Kidney (tissue), 14 donors: Measurements from ENCODE around the gene RUVBL2. TPM values are rescaled to one million over a fixed set of nuclear protein-coding genes. Genes with fewer than 3 reads are reported as not detected.

Experiments used
- DNase-seq, 5 donors: peaks; one replicate each; pipeline ENCODE4 v3.0.0-alpha.2; 2013 to 2020
- FAIRE-seq: peaks from 2 replicates; lab custom pipeline; 2012; peaks lifted over from hg19 to GRCh38; lab: Jason Lieb, UNC
- H3K27ac ChIP-seq, 2 donors: one replicate each; pipeline ENCODE4 v1.7.0; 2013; ENCODE audit warnings: low read depth in 2 of 2, low read length in 2 of 2, inconsistent platforms in 1 of 2
- H3K27me3 ChIP-seq: one replicate; pipeline ENCODE4 v1.7.1; 2013; ENCODE audit warnings: low read length, inconsistent platforms; ENCODE audit not compliant: control insufficient read depth, insufficient read depth
- H3K36me3 ChIP-seq, 3 donors: one replicate each; pipeline versions ENCODE4 v1.7.0 to v1.7.1; 2013; ENCODE audit warnings: low read length in 3 of 3, control low read depth in 1 of 3, inconsistent platforms in 1 of 3; ENCODE audit not compliant: insufficient read depth in 3 of 3, control insufficient read depth in 2 of 3
- H3K4me1 ChIP-seq, 3 donors: one replicate each; pipeline versions ENCODE4 v1.7.0 to v1.7.1; 2013; ENCODE audit warnings: low read length in 3 of 3, inconsistent platforms in 1 of 3, low read depth in 1 of 3; ENCODE audit not compliant: control insufficient read depth in 2 of 3, insufficient read depth in 2 of 3
- H3K4me3 ChIP-seq, 3 donors: one replicate each; pipeline versions ENCODE4 v1.7.0 to v1.8.1; 2013; ENCODE audit warnings: low read length in 3 of 3, control low read depth in 1 of 3, inconsistent platforms in 1 of 3
- H3K9ac ChIP-seq, 3 donors: one replicate each; pipeline versions ENCODE4 v1.7.0 to v1.7.1; 2013; ENCODE audit warnings: low read length in 3 of 3, control low read depth in 1 of 3, inconsistent platforms in 1 of 3
- H3K9me3 ChIP-seq, 3 donors: one replicate each; pipeline versions ENCODE4 v1.7.0 to v1.7.1; 2013; ENCODE audit warnings: low read length in 3 of 3, control low read depth in 1 of 3, inconsistent platforms in 1 of 3; ENCODE audit not compliant: control insufficient read depth in 2 of 3, insufficient read depth in 1 of 3
- intact Hi-C: fragments of 100-400 bp; cut with DNase I; formaldehyde crosslinking; loops from one replicate; pipeline ENCODE4 v1.11.1; 2022
- microRNA-seq: library from miRNA; unstranded; fragments of <30 nt; microRNA quantifications from one replicate; pipeline ENCODE4 v1.2.0, GENCODE V29; 2020
- polyA plus RNA-seq: library from polyadenylated mRNA; stranded (reverse); fragments of 350-450 nt; fragmentation: Illumina TruSeq; extraction: RNeasy Lipid Tissue Mini Kit (QIAGEN cat#74804); gene quantifications from one replicate; pipeline ENCODE4 v1.2.3, GENCODE V29; 2014; ENCODE audit warnings: low read depth, low replicate concordance; ENCODE audit not compliant: insufficient read depth
- total RNA-seq: library from RNA; stranded (reverse); fragmentation: NEBNext Ultra II Directional; extraction: Animal tissue kit (Norgen Biotek cat#: 25700); gene quantifications from one replicate; pipeline ENCODE4 v1.2.1, GENCODE V29; 2021
- TF ChIP-seq, protein P1 (sequence below): IDR thresholded peaks from 3 replicates; pipeline ENCODE4 v1.5.1; 2012; ENCODE audit warnings: mild to moderate bottlenecking, moderate library complexity, borderline replicate concordance; ENCODE audit not compliant: insufficient read depth; ENCODE audit errors: extremely low read depth
- donor health status: control.
- donor health status: control.
- donor health status: control.
- donor health status: control.
- donor health status: control.
- donor health status: DM: yes; HTN: yes; CAD: no.
- donor health status: Normal renal cell carcinoma (clear cell type).

Gene RUVBL2
- total and polyA plus RNA-seq, 2 donors from 2014 or later: 57.0 to 83.6 TPM

GRCh38 chr19:49064029-49064629, 70.4 kb downstream of the RUVBL2 start:
- H3K27ac ChIP-seq: no peak overlapping the region
- TF ChIP-seq, protein P1, sequence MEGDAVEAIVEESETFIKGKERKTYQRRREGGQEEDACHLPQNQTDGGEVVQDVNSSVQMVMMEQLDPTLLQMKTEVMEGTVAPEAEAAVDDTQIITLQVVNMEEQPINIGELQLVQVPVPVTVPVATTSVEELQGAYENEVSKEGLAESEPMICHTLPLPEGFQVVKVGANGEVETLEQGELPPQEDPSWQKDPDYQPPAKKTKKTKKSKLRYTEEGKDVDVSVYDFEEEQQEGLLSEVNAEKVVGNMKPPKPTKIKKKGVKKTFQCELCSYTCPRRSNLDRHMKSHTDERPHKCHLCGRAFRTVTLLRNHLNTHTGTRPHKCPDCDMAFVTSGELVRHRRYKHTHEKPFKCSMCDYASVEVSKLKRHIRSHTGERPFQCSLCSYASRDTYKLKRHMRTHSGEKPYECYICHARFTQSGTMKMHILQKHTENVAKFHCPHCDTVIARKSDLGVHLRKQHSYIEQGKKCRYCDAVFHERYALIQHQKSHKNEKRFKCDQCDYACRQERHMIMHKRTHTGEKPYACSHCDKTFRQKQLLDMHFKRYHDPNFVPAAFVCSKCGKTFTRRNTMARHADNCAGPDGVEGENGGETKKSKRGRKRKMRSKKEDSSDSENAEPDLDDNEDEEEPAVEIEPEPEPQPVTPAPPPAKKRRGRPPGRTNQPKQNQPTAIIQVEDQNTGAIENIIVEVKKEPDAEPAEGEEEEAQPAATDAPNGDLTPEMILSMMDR: no peak
- FAIRE-seq (no peak), DNase-seq (no peak)
- no peak overlapping the region for H3K4me3 ChIP-seq
- intact Hi-C loops: no loop called here
- H3K36me3 ChIP-seq: no peaks in the 10 kb centered on the region
- H3K9ac ChIP-seq: no peak overlapping the region
- no peaks in the 10 kb centered on the region for H3K9me3 ChIP-seq
- H3K27me3 ChIP-seq: peaks cover 2% of the 10 kb centered on the region
- no peaks in the 10 kb centered on the region for H3K4me1 ChIP-seq

- FAIRE-seq: no peak
- Histone ChIP-seq H3K36me3 (no peaks in the 10 kb centered on the region), H3K27ac (no peak within 1 kb of the TSS), H3K9ac (no peak within 1 kb of the TSS), H3K4me1 (no peaks in the 10 kb centered on the region), H3K4me3 (no peak within 1 kb of the TSS), H3K9me3 (no peaks in the 10 kb centered on the region), H3K27me3 (peaks cover 2% of the 10 kb centered on the region)
- peak; percentile 76 to 89 (median 86) for DNase-seq
- TF ChIP-seq, protein P1: no peak
- intact Hi-C loops: no loop called here
These were observed 71.3 kb downstream of the RUVBL2 start, which contains the start of gene NTF4 for GRCh38 chr19:49064768-49065611. TSS of gene NTF4 (minus strand) at chr19:49064818. CDS start at chr19:49061997, 2,821 bp downstream.

Small RNAs within 50 kb of the gene (microRNA-seq; reads per million reads assigned to microRNA genes)
- gene MIR6798: not detected

Other genes with a start within 250 kb of the RUVBL2 start
- gene IZUMO1, start 247.0 kb upstream of the RUVBL2 start, total RNA-seq: 0.79 TPM
- gene IZUMO1, start 247.0 kb upstream of the RUVBL2 start, polyA plus RNA-seq: not detected
- 4.3 TPM for gene FUT1, start 241.2 kb upstream of the RUVBL2 start, total RNA-seq
- 2.3 TPM for gene FUT1, start 241.2 kb upstream of the RUVBL2 start, polyA plus RNA-seq
- gene FGF21, start 238.4 kb upstream of the RUVBL2 start, total RNA-seq: not detected
- not detected for gene FGF21, start 238.4 kb upstream of the RUVBL2 start, polyA plus RNA-seq
- 55.3 TPM for gene BCAT2, start 182.9 kb upstream of the RUVBL2 start, total RNA-seq
- gene BCAT2, start 182.9 kb upstream of the RUVBL2 start, polyA plus RNA-seq: 69.4 TPM
- 5.2 TPM for gene HSD17B14, start 157.4 kb upstream of the RUVBL2 start, total RNA-seq
- 141 TPM for gene HSD17B14, start 157.4 kb upstream of the RUVBL2 start, polyA plus RNA-seq
- 79.1 TPM for gene PLEKHA4, start 125.3 kb upstream of the RUVBL2 start, total RNA-seq
- 22.9 TPM for gene PLEKHA4, start 125.3 kb upstream of the RUVBL2 start, polyA plus RNA-seq
- gene PPP1R15A, start 121.5 kb upstream of the RUVBL2 start, total RNA-seq: 45.1 TPM
- 24.7 TPM for gene PPP1R15A, start 121.5 kb upstream of the RUVBL2 start, polyA plus RNA-seq
- not detected for gene TULP2, start 95.1 kb upstream of the RUVBL2 start, total RNA-seq
- not detected for gene TULP2, start 95.1 kb upstream of the RUVBL2 start, polyA plus RNA-seq
- 265 TPM for gene NUCB1, start 93.6 kb upstream of the RUVBL2 start, total RNA-seq
- gene NUCB1, start 93.6 kb upstream of the RUVBL2 start, polyA plus RNA-seq: 503 TPM
- gene DHDH, start 60.2 kb upstream of the RUVBL2 start, total RNA-seq: 0.60 TPM
- gene DHDH, start 60.2 kb upstream of the RUVBL2 start, polyA plus RNA-seq: 26.3 TPM
- gene BAX, start 39.0 kb upstream of the RUVBL2 start, total RNA-seq: 76.7 TPM
- 141 TPM for gene BAX, start 39.0 kb upstream of the RUVBL2 start, polyA plus RNA-seq
- gene FTL, start 28.6 kb upstream of the RUVBL2 start, total RNA-seq: 1,841 TPM
- 17,016 TPM for gene FTL, start 28.6 kb upstream of the RUVBL2 start, polyA plus RNA-seq
- 41.5 TPM for gene GYS1, start 578 bp upstream of the RUVBL2 start, total RNA-seq
- gene GYS1, start 578 bp upstream of the RUVBL2 start, polyA plus RNA-seq: 23.9 TPM
- not detected for gene LHB, start 23.2 kb downstream of the RUVBL2 start, total RNA-seq
- gene LHB, start 23.2 kb downstream of the RUVBL2 start, polyA plus RNA-seq: not detected
- gene CGB3, start 30.4 kb downstream of the RUVBL2 start, total RNA-seq: not detected
- not detected for gene CGB3, start 30.4 kb downstream of the RUVBL2 start, polyA plus RNA-seq
- gene CGB2, start 38.0 kb downstream of the RUVBL2 start, total RNA-seq: not detected
- not detected for gene CGB2, start 38.0 kb downstream of the RUVBL2 start, polyA plus RNA-seq
- gene CGB1, start 43.0 kb downstream of the RUVBL2 start, total RNA-seq: not detected
- gene CGB1, start 43.0 kb downstream of the RUVBL2 start, polyA plus RNA-seq: not detected
- not detected for gene CGB5, start 50.0 kb downstream of the RUVBL2 start, total RNA-seq
- not detected for gene CGB5, start 50.0 kb downstream of the RUVBL2 start, polyA plus RNA-seq
- gene CGB8, start 55.2 kb downstream of the RUVBL2 start, total RNA-seq: not detected
- gene CGB8, start 55.2 kb downstream of the RUVBL2 start, polyA plus RNA-seq: not detected
- gene CGB7, start 63.9 kb downstream of the RUVBL2 start, total RNA-seq: not detected
- gene CGB7, start 63.9 kb downstream of the RUVBL2 start, polyA plus RNA-seq: not detected
- gene NTF4, start 70.9 kb downstream of the RUVBL2 start, total RNA-seq: 0.28 TPM
- gene NTF4, start 70.9 kb downstream of the RUVBL2 start, polyA plus RNA-seq: not detected
- not detected for gene KCNA7, start 78.8 kb downstream of the RUVBL2 start, total RNA-seq
- gene KCNA7, start 78.8 kb downstream of the RUVBL2 start, polyA plus RNA-seq: not detected
- gene SNRNP70, start 91.6 kb downstream of the RUVBL2 start, total RNA-seq: 203 TPM
- gene SNRNP70, start 91.6 kb downstream of the RUVBL2 start, polyA plus RNA-seq: 144 TPM
- 4.7 TPM for gene LIN7B, start 120.5 kb downstream of the RUVBL2 start, total RNA-seq
- gene LIN7B, start 120.5 kb downstream of the RUVBL2 start, polyA plus RNA-seq: 9.7 TPM
- 0.82 TPM for gene C19orf73, start 125.3 kb downstream of the RUVBL2 start, total RNA-seq
- gene C19orf73, start 125.3 kb downstream of the RUVBL2 start, polyA plus RNA-seq: 3.9 TPM
- gene PPFIA3, start 125.7 kb downstream of the RUVBL2 start, total RNA-seq: 7.1 TPM
- 20.0 TPM for gene PPFIA3, start 125.7 kb downstream of the RUVBL2 start, polyA plus RNA-seq
- 7.0 TPM for gene HRC, start 161.5 kb downstream of the RUVBL2 start, total RNA-seq
- 4.2 TPM for gene HRC, start 161.5 kb downstream of the RUVBL2 start, polyA plus RNA-seq
- gene TRPM4, start 163.9 kb downstream of the RUVBL2 start, total RNA-seq: 89.1 TPM
- 47.6 TPM for gene TRPM4, start 163.9 kb downstream of the RUVBL2 start, polyA plus RNA-seq